ENCODE measurements around the gene KLK4. TPM values are rescaled to one million over a fixed set of nuclear protein-coding genes. Genes with fewer than 3 reads are reported as not detected.

KLK4 gene
- total and polyA plus RNA-seq, 2 of the 4 experiments (the other 2 are of a cell fraction), result not detected

- H3K27me3 ChIP-seq (ENCODE audit: control insufficient read depth, insufficient read depth, low read length), result peaks cover 2% of the 10 kb centered on the region; the same call in 1 of the 2 replicates
These were observed 37.0 kb downstream of the KLK4 start for GRCh38 chr19:50874211-50874610.

More at GRCh38 chr19:50874211-50874610, 37.0 kb downstream of the KLK4 start:
- no peak overlapping the region for H3K23ac ChIP-seq (ENCODE audit: low read depth, low read length)
- no peaks in the 10 kb centered on the region for H3K79me1 ChIP-seq (ENCODE audit: low read depth in 1 of 2, low read length in 2 of 2)
- no peak overlapping the region for H2AK5ac ChIP-seq (ENCODE audit: low read depth, low read length)
- no peak for TF ChIP-seq RCOR1 (IDR thresholded peaks at IDR 0.05; ENCODE audit: insufficient replicate concordance, low read length)
- no peak for TF ChIP-seq RFX5 (IDR thresholded peaks at IDR 0.05; ENCODE audit: low read depth, low read length)
- CTCF ChIA-PET, result no interaction called here
- dilution Hi-C loops (cut with HindIII; ENCODE audit: low sequenced_read_pairs, unreplicated experiment), result no loop called here
- H3K9ac ChIP-seq (ENCODE audit: low read depth, low read length), result no peak overlapping the region
- 60% methylated on average over 1 of the region's 5 CpGs; no CpG with 5 or more reads in 1 of the 2 experiments for WGBS, 2 experiments (ENCODE audit: extremely low coverage in 2 of 2, insufficient read length in 1 of 2)
- H3K9me1 ChIP-seq (ENCODE audit: insufficient read depth, low read length), result no peaks in the 10 kb centered on the region
- H4K20me1 ChIP-seq (ENCODE audit: insufficient read depth, low read length), result no peaks in the 10 kb centered on the region
- intact Hi-C loops (cut with micrococcal nuclease), result no loop called here
- no peak overlapping the region for H2AK9ac ChIP-seq (replicated peaks; ENCODE audit: low read depth, low read length, poor library complexity)
- H3K56ac ChIP-seq (ENCODE audit: extremely low read depth, insufficient read depth, low read length), result no peak overlapping the region
- H3K4me3 ChIP-seq (ENCODE audit: insufficient read depth, low read depth, low read length), result no peak overlapping the region
- ATAC-seq (ENCODE audit: low read depth), result no peak
- no peak overlapping the region for H3K4ac ChIP-seq (ENCODE audit: low read depth, low read length)
- no peak overlapping the region for H3K18ac ChIP-seq (ENCODE audit: low read depth, low read length)
- H3K4me1 ChIP-seq (ENCODE audit: control insufficient read depth, insufficient read depth, low read length), result no peaks in the 10 kb centered on the region
- H2BK120ac ChIP-seq (ENCODE audit: low read depth, low read length), result no peak overlapping the region
- H4K91ac ChIP-seq (ENCODE audit: insufficient read depth, low read depth, low read length), result no peak overlapping the region
- no peak overlapping the region for H2AFZ ChIP-seq (replicated peaks; ENCODE audit: low read length, poor library complexity)
- POLR2A ChIA-PET (ENCODE audit: unreplicated experiment), result no interaction called here
- H4K8ac ChIP-seq (ENCODE audit: low read depth in 2 of 2, low read length in 2 of 2), result no peak overlapping the region
- no peak overlapping the region for H4K5ac ChIP-seq (ENCODE audit: low read depth, low read length)
- H3K14ac ChIP-seq (replicated peaks; ENCODE audit: low read depth, low read length), result no peak overlapping the region
- H3K9me3 ChIP-seq (ENCODE audit: control insufficient read depth, insufficient read depth, low read length), result no peaks in the 10 kb centered on the region
- BruUV-seq (replicated peaks), result no TSS peak
- in situ Hi-C loops (cut with MboI; ENCODE audit: low sequenced_read_pairs), result no loop called here
- H2BK20ac ChIP-seq (ENCODE audit: low read depth, low read length), result no peak overlapping the region
- H3K36me3 ChIP-seq (ENCODE audit: control insufficient read depth, insufficient read depth, low read length), result no peaks in the 10 kb centered on the region
- no peak overlapping the region for H3K4me2 ChIP-seq (ENCODE audit: low read depth, low read length)
- H3K27ac ChIP-seq (ENCODE audit: insufficient read depth, low read length), result no peak overlapping the region
- no peak for DNase-seq
- H2BK15ac ChIP-seq (ENCODE audit: low read depth, low read length), result no peak overlapping the region
- H2BK5ac ChIP-seq (ENCODE audit: low read depth, low read length, poor library complexity, severe bottlenecking), result no peak overlapping the region

Measured in IMR-90 (cell line).